Lower lobe of right lung (tissue), 2 donors: ENCODE results near the gene PDE4B. TPM values are rescaled to one million over a fixed set of nuclear protein-coding genes. Genes with fewer than 3 reads are reported as not detected.
"Not testable (repeated sequence)": the region's sequence is repeated elsewhere in the genome, so short reads cannot be mapped to it uniquely, and the experiment has no call there.

Source experiments
- ATAC-seq, 2 donors: fragments of 200-7000 bp; cut with Tn5 transposase; one replicate each; pipeline ENCODE4 v1.9.1; 2020 to 2022; ENCODE audit warnings: mild to moderate bottlenecking in 2 of 2, moderate library complexity in 2 of 2
- DNase-seq: peaks from one replicate; pipeline ENCODE4 v3.0.0-alpha.2; 2020
- H3K27ac ChIP-seq: fragments of 200-600 bp; one replicate; pipeline ENCODE4 v1.8.0; 2022
- H3K27me3 ChIP-seq: fragments of 200-600 bp; one replicate; pipeline ENCODE4 v1.8.0; 2022; ENCODE audit warnings: low read depth
- H3K36me3 ChIP-seq: fragments of 200-600 bp; one replicate; pipeline ENCODE4 v1.8.0; 2022; ENCODE audit warnings: mild to moderate bottlenecking
- H3K4me1 ChIP-seq: fragments of 200-600 bp; one replicate; pipeline ENCODE4 v1.8.0; 2022
- H3K4me3 ChIP-seq: fragments of 200-600 bp; one replicate; pipeline ENCODE4 v1.8.0; 2022; ENCODE audit warnings: mild to moderate bottlenecking
- H3K9me3 ChIP-seq: fragments of 200-600 bp; one replicate; pipeline ENCODE4 v1.8.0; 2022
- CTCF ChIP-seq: fragments of 200-600 bp; IDR thresholded peaks from one replicate; pipeline ENCODE4 v1.8.0; 2022; ENCODE audit warnings: antibody characterized with exemption, mild to moderate bottlenecking
- intact Hi-C: fragments of 100-400 bp; cut with DNase I; formaldehyde crosslinking; loops from one replicate; pipeline ENCODE4 v1.11.0; 2022
- total RNA-seq: library from RNA; stranded (reverse); fragmentation: NEBNext Ultra II Directional; extraction: Animal tissue kit (Norgen Biotek cat#: 25700); gene quantifications from one replicate; pipeline ENCODE4 v1.2.1, GENCODE V29; 2021
- donor health status: DM: no; HTN: yes; CAD: no; lungs with severe emphysema.

Gene PDE4B
- total RNA-seq, 1 donor from 2014 or later, result 26.9 TPM

GRCh38 chr1:66418021-66418420 is 625.3 kb downstream of the PDE4B start:
- H3K27me3 ChIP-seq, result no peaks in the 10 kb centered on the region
- no peak for ATAC-seq
- TF ChIP-seq CTCF, result no peak

GRCh38 chr1:66420171-66420570 is 627.5 kb downstream of the PDE4B start:
- DNase-seq, H3K27ac ChIP-seq, H3K36me3 ChIP-seq, ATAC-seq, H3K4me3 ChIP-seq, intact Hi-C loops, H3K4me1 ChIP-seq, H3K9me3 ChIP-seq, H3K27me3 ChIP-seq: not testable (repeated sequence)

More at GRCh38 chr1:66418021-66418420, 625.3 kb downstream of the PDE4B start:
- Histone ChIP-seq H3K4me3 (no peak overlapping the region), H3K4me1 (peaks cover 15% of the 10 kb centered on the region), H3K27ac (no peak overlapping the region), H3K9me3 (peaks cover 6% of the 10 kb centered on the region), H3K36me3 (no peaks in the 10 kb centered on the region)
- intact Hi-C loops, result no loop called here
- DNase-seq, result no peak

- ATAC-seq, DNase-seq, H3K27me3 ChIP-seq, intact Hi-C loops, H3K27ac ChIP-seq, H3K4me1 ChIP-seq, H3K36me3 ChIP-seq, H3K9me3 ChIP-seq, H3K4me3 ChIP-seq: not testable (repeated sequence)
Observed at GRCh38 chr1:66420906-66421305, 628.2 kb downstream of the PDE4B start.

- H3K9me3 ChIP-seq, result peaks cover 2% of the 10 kb centered on the region
- no peak for ATAC-seq
- TF ChIP-seq CTCF, result no peak
- intact Hi-C loops, result no loop called here
- no peak overlapping the region for H3K27ac ChIP-seq
- no peaks in the 10 kb centered on the region for H3K4me1 ChIP-seq
- no peak overlapping the region for H3K4me3 ChIP-seq
- DNase-seq, result no peak
- no peaks in the 10 kb centered on the region for H3K36me3 ChIP-seq
- no peaks in the 10 kb centered on the region for H3K27me3 ChIP-seq
Observed at GRCh38 chr1:66422804-66423203, 630.1 kb downstream of the PDE4B start.
